GM12865 (cell line): ENCODE results near the gene SSH3.

Experiments
- DNase-seq: peaks from one replicate; pipeline ENCODE4 v3.0.0; 2010; ENCODE audit warnings: low read depth
- H3K4me3 ChIP-seq: 2 replicates; pipeline ENCODE4 v1.5.1; 2011; ENCODE audit warnings: mild to moderate bottlenecking, low read depth, low read length, control low read depth
- CTCF ChIP-seq: IDR thresholded peaks from 2 replicates; pipeline ENCODE4 v1.5.1; 2011; ENCODE audit warnings: low read length, control low read depth, low read depth, inconsistent platforms; ENCODE audit not compliant: insufficient read depth; ENCODE audit errors: missing control alignments

Gene SSH3

GRCh38 chr11:67322049-67322448, 18.7 kb downstream of the SSH3 start:
- no peak for TF ChIP-seq CTCF
- H3K4me3 ChIP-seq: no peak overlapping the region
- no peak for DNase-seq

GRCh38 chr11:67323526-67323925, 20.2 kb downstream of the SSH3 start:
- DNase-seq: no peak
- no peak overlapping the region for H3K4me3 ChIP-seq
- no peak for TF ChIP-seq CTCF

GRCh38 chr11:67332081-67332691, 28.9 kb downstream of the SSH3 start:
- no peak for TF ChIP-seq CTCF
- no peak overlapping the region for H3K4me3 ChIP-seq
- DNase-seq: no peak

GRCh38 chr11:67337257-67337656, 33.9 kb downstream of the SSH3 start:
- no peak overlapping the region for H3K4me3 ChIP-seq
- no peak for DNase-seq
- TF ChIP-seq CTCF: no peak

- H3K4me3 ChIP-seq: no peak overlapping the region
- no peak for TF ChIP-seq CTCF
- DNase-seq: peak; percentile 64
These were observed 40.9 kb downstream of the SSH3 start for GRCh38 chr11:67344264-67344663.

- no peak for TF ChIP-seq CTCF
These were observed 42.1 kb downstream of the SSH3 start for GRCh38 chr11:67345247-67345919.

More at GRCh38 chr11:67345247-67345919, 42.1 kb downstream of the SSH3 start:
- H3K4me3 ChIP-seq: no peak overlapping the region
- DNase-seq: peak; percentile 50
